DOHH2 (cell line): Measurements from ENCODE around the gene TPM3.
"Not testable (repeated sequence)": the region's sequence is repeated elsewhere in the genome, so short reads cannot be mapped to it uniquely, and the experiment has no call there.

Experiments used
- H3F3A ChIP-seq: fragments of 200-600 bp; sonication (generic), shearing (Covaris generic); 2 replicates; pipeline ENCODE4 v1.6.0; 2016; ENCODE audit warnings: antibody characterized with exemption, mild to moderate bottlenecking; ENCODE audit not compliant: control insufficient read depth, insufficient read depth
- H3K27ac ChIP-seq: fragments of 200-600 bp; sonication (generic); 2 replicates; pipeline ENCODE4 v1.5.1; 2014; ENCODE audit warnings: low read depth, mild to moderate bottlenecking, low read length, moderate library complexity
- H3K27me3 ChIP-seq: fragments of 200-600 bp; sonication (generic); 2 replicates; pipeline ENCODE4 v1.6.1; 2014; ENCODE audit warnings: mild to moderate bottlenecking, low read length, mixed read lengths; ENCODE audit not compliant: control insufficient read depth
- H3K36me3 ChIP-seq: fragments of 200-600 bp; sonication (generic); 2 replicates; pipeline ENCODE4 v1.6.1; 2014; ENCODE audit warnings: mild to moderate bottlenecking, low read length, moderate library complexity, mixed read lengths; ENCODE audit not compliant: control insufficient read depth
- H3K4me1 ChIP-seq: fragments of 200-600 bp; sonication (generic); 2 replicates; pipeline ENCODE4 v1.6.1; 2014; ENCODE audit warnings: mild to moderate bottlenecking, low read length, mixed read lengths; ENCODE audit not compliant: control insufficient read depth
- H3K4me2 ChIP-seq: fragments of 200-600 bp; sonication (generic); 2 replicates; pipeline ENCODE4 v1.6.0; 2014; ENCODE audit warnings: mild to moderate bottlenecking, low read length, moderate library complexity
- H3K4me3 ChIP-seq: fragments of 200-600 bp; sonication (generic); 2 replicates; pipeline ENCODE4 v1.5.1; 2014; ENCODE audit warnings: mild to moderate bottlenecking, low read length, mixed read lengths
- H3K79me2 ChIP-seq: fragments of 200-600 bp; sonication (generic); 2 replicates; pipeline ENCODE4 v1.6.1; 2014; ENCODE audit warnings: mild to moderate bottlenecking, low read length, mixed read lengths; ENCODE audit not compliant: control insufficient read depth
- H3K9me2 ChIP-seq: fragments of 200-600 bp; sonication (generic); replicated peaks from 2 replicates; pipeline ENCODE4 v1.6.1; 2014; ENCODE audit warnings: mild to moderate bottlenecking, low read length, mixed read lengths; ENCODE audit not compliant: control insufficient read depth
- H3K9me3 ChIP-seq: fragments of 200-600 bp; sonication (generic); 2 replicates; pipeline ENCODE4 v1.6.1; 2014; ENCODE audit warnings: antibody characterized with exemption, low read length, mixed read lengths; ENCODE audit not compliant: control insufficient read depth, insufficient read depth
- H4K20me1 ChIP-seq: fragments of 200-600 bp; sonication (generic); 2 replicates; pipeline ENCODE4 v1.6.0; 2014; ENCODE audit warnings: low read depth, mild to moderate bottlenecking, antibody characterized with exemption, low read length, moderate library complexity; ENCODE audit not compliant: control insufficient read depth, insufficient read depth
- CTCF ChIP-seq: fragments of 200-600 bp; sonication (generic); IDR thresholded peaks from one replicate; pipeline ENCODE4 v1.5.1; 2014; ENCODE audit warnings: antibody characterized with exemption, mild to moderate bottlenecking, low read depth, low read length; ENCODE audit not compliant: poor library complexity, severe bottlenecking
- EZH2phosphoT487 ChIP-seq: fragments of 200-600 bp; sonication (generic); IDR thresholded peaks from 2 replicates; pipeline ENCODE4 v1.6.1; 2017; ENCODE audit warnings: borderline replicate concordance, mild to moderate bottlenecking, antibody characterized with exemption, low read length, moderate library complexity, mixed read lengths

The TPM3 gene

GRCh38 chr1:154207262-154207661 is 15.4 kb upstream of the TPM3 start:
- Histone ChIP-seq H3K4me1 (no peaks in the 10 kb centered on the region), H3K79me2 (no peaks in the 10 kb centered on the region), H3K36me3 (peaks cover 50% of the 10 kb centered on the region), H3K9me2 (no peaks in the 10 kb centered on the region), H3F3A (peaks cover 26% of the 10 kb centered on the region; the same call in 1 of the 2 replicates), H3K27me3 (no peaks in the 10 kb centered on the region), H4K20me1 (no peaks in the 10 kb centered on the region), H3K4me3 (no peak overlapping the region), H3K27ac (no peak overlapping the region), H3K9me3 (no peaks in the 10 kb centered on the region), H3K4me2 (no peak overlapping the region)
- no peak for TF ChIP-seq CTCF

GRCh38 chr1:154206196-154206595 is 14.3 kb upstream of the TPM3 start, which contains the start of gene CFAP141:
TSS of gene CFAP141 (minus strand) at chr1:154206333. CDS start at chr1:154206307, 26 bp downstream.
- Histone ChIP-seq H3K4me2 (no peak within 1 kb of the TSS), H3K9me2 (no peaks in the 10 kb centered on the region), H4K20me1 (no peaks in the 10 kb centered on the region), H3K36me3 (peaks cover 41% of the 10 kb centered on the region), H3K79me2 (no peaks in the 10 kb centered on the region), H3K27ac (no peak within 1 kb of the TSS), H3K27me3 (no peaks in the 10 kb centered on the region), H3F3A (peaks cover 26% of the 10 kb centered on the region; the same call in 1 of the 2 replicates), H3K9me3 (no peaks in the 10 kb centered on the region), H3K4me1 (no peaks in the 10 kb centered on the region), H3K4me3 (no peak within 1 kb of the TSS)
- TF ChIP-seq EZH2phosphoT487, result no peak
- no peak for TF ChIP-seq CTCF

- not testable (repeated sequence) for H3K4me1 ChIP-seq, H3K27ac ChIP-seq, H3K4me2 ChIP-seq, H4K20me1 ChIP-seq, H3K9me2 ChIP-seq, H3K9me3 ChIP-seq, H3K27me3 ChIP-seq, H3K4me3 ChIP-seq, H3K79me2 ChIP-seq
- Histone ChIP-seq H3K36me3 (peaks cover 41% of the 10 kb centered on the region), H3F3A (peaks cover 26% of the 10 kb centered on the region; the same call in 1 of the 2 replicates)
Measured at GRCh38 chr1:154205778-154206177, 13.9 kb upstream of the TPM3 start.

GRCh38 chr1:154199563-154199879 is 7.6 kb upstream of the TPM3 start:
- H3K9me2 ChIP-seq, result no peaks in the 10 kb centered on the region
- peaks cover 8% of the 10 kb centered on the region for H3K27me3 ChIP-seq
- H3K4me3 ChIP-seq, result no peak overlapping the region
- H3K4me1 ChIP-seq, result peaks cover 4% of the 10 kb centered on the region
- H3K36me3 ChIP-seq, result no peaks in the 10 kb centered on the region
- no peaks in the 10 kb centered on the region for H3K79me2 ChIP-seq
- peak overlapping the region; percentile 46 for H3K4me2 ChIP-seq
- H3K27ac ChIP-seq, result no peak overlapping the region
- H3F3A ChIP-seq, result 0 out of 2 replicates have a peak, but pooled peaks cover 3% of the 10 kb centered on the region
- no peak for TF ChIP-seq CTCF
- TF ChIP-seq EZH2phosphoT487, result no peak
- no peaks in the 10 kb centered on the region for H4K20me1 ChIP-seq
- H3K9me3 ChIP-seq, result no peaks in the 10 kb centered on the region
